ENCODE data around the gene IL23R. TPM values are rescaled to one million over a fixed set of nuclear protein-coding genes. Genes with fewer than 3 reads are reported as not detected.

The IL23R gene
- total and polyA plus RNA-seq, 2 donors (not counting 3 experiments of a cell fraction or from before 2014, with no cell fraction given), result not detected

- no peak for FAIRE-seq
- dilution Hi-C loops (cut with MboI; ENCODE audit: extremely low pct_ligation_motif_present, low sequenced_read_pairs), result no loop called here
These were observed 7.7 kb downstream of the IL23R start for GRCh38 chr1:67173988-67174387.

More at GRCh38 chr1:67173988-67174387, 7.7 kb downstream of the IL23R start:
- Histone ChIP-seq H3K4me2 (ENCODE audit: insufficient read depth, low read length) (no peak overlapping the region), H3K4me3 (replicated peaks in 1 of 3; ENCODE audit: insufficient read depth in 1 of 3, low read depth in 1 of 3, low read length in 3 of 3) (no peak overlapping the region), H3K9me3 (replicated peaks; ENCODE audit: control insufficient read depth, insufficient read depth, low read length) (no peaks in the 10 kb centered on the region), H3K27ac (ENCODE audit: insufficient read depth, low read depth, low read length) (no peak overlapping the region), H4K20me1 (replicated peaks; ENCODE audit: control insufficient read depth, extremely low read depth, insufficient read depth, low read length) (no peaks in the 10 kb centered on the region), H3K9me1 (replicated peaks; ENCODE audit: control insufficient read depth, extremely low read depth, insufficient read depth, low read length) (no peaks in the 10 kb centered on the region), H2AFZ (ENCODE audit: low read depth, low read length) (no peak overlapping the region), H3K79me2 (ENCODE audit: control insufficient read depth, insufficient read depth, low read length) (no peaks in the 10 kb centered on the region), H3K9ac (replicated peaks; ENCODE audit: extremely low read depth, insufficient read depth, low read length) (no peak overlapping the region), H3K36me3 (ENCODE audit: control insufficient read depth in 2 of 2, extremely low read depth in 1 of 2, insufficient read depth in 2 of 2, low read length in 2 of 2) (no peaks in the 10 kb centered on the region), H3K4me1 (ENCODE audit: control insufficient read depth, extremely low read depth, insufficient read depth, low read length) (no peaks in the 10 kb centered on the region), H3K27me3 (ENCODE audit: control insufficient read depth in 2 of 2, insufficient read depth in 2 of 2, low read length in 2 of 2) (peaks cover 3 to 5% of the 10 kb centered on the region in 2 experiments)
- POLR2A ChIA-PET, result no interaction called here
- no TSS peak for BruUV-seq (replicated peaks)
- CTCF ChIA-PET, result no interaction called here
- DNase-seq (ENCODE audit: low read depth, low spot score), result no peak
- intact Hi-C loops (cut with micrococcal nuclease), result no loop called here
- TF ChIP-seq FOS (IDR thresholded peaks at IDR 0.05; ENCODE audit: borderline replicate concordance, insufficient read depth, low read length) (no peak), CTCF (IDR thresholded peaks at IDR 0.05; ENCODE audit: extremely low read depth in 1 of 2, insufficient read depth in 1 of 2, low read depth in 1 of 2, low read length in 2 of 2) (no peak), MYC (IDR thresholded peaks at IDR 0.05; ENCODE audit: low read depth, low read length) (no peak), JUN (IDR thresholded peaks at IDR 0.05; ENCODE audit: borderline replicate concordance, insufficient read depth, insufficient read length, low read depth) (no peak), POLR2A (IDR thresholded peaks at IDR 0.05; ENCODE audit: low read depth, low read length) (no peak)
